ENCODE measurements around the gene KY.

GRCh38 chr3:134680796-134681521, 30.1 kb upstream of the KY start:
- no peak for TF ChIP-seq SMC3 (IDR thresholded peaks at IDR 0.05)
- TF ChIP-seq CTCF (IDR thresholded peaks at IDR 0.05): no peak
- TF ChIP-seq PHF8 (IDR thresholded peaks at IDR 0.05; ENCODE audit: borderline replicate concordance, low read depth): no peak
- TF ChIP-seq PBX3 (IDR thresholded peaks at IDR 0.05): no peak
- TF ChIP-seq HEYL (CRISPR knock-in tag; IDR thresholded peaks at IDR 0.05): no peak
- no peak for TF ChIP-seq MAZ (IDR thresholded peaks at IDR 0.05; ENCODE audit: borderline replicate concordance, low read depth, low read length)
- TF ChIP-seq EP300 (IDR thresholded peaks at IDR 0.05): no peak
- no peak for TF ChIP-seq USF2 (IDR thresholded peaks at IDR 0.05)
- no peak for TF ChIP-seq REST (IDR thresholded peaks at IDR 0.05)
